Measurements from ENCODE around the gene AARS1.
"Not testable (repeated sequence)": the region's sequence is repeated elsewhere in the genome, so short reads cannot be mapped to it uniquely, and the experiment has no call there.

The AARS1 gene

DNA sequence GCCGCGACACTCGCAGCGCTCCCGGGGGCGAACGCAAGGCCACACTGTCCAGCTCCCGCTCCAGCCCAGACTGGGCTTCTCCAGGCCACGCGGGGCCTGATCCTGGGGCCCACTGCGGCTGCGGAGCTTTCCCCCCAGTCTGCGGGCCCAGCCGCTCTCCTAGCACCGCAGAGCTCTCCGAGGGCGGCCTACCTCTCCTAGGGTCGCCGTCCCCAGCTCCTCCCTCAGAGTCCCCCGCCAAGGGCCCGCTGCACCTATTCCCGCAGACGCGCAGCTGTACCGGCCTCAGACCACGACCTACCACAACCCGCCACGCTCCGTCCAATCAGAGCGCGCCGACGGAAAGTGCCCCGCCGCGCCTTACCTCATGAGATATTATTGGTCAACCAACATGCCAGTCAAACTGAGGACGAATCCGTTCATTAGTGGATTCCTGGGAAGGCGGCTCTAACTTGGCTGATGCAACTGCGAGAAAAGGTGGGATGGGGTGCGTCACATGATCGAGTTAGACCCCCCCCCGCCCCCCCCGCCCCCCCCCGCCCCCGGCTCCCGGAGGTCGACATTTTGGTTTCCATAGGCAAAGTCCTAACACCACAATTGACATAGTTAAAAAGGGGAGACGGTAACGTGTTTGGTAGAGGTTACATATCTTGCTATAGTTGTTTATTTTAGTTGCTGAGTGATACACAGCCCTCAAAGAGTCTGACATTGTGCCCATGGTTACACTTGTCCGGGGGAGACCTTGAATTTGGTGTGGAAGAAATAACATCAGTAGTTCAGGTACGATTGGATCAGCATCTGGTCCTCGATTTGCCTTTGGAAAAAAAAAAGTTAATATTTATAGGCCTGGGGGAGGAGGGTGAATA lies at the start of gene AARS1:
AARS1 (minus strand) TSS at position 278 of the 866 bp plus-strand sequence. CDS start 6,743 bp downstream, outside the sequence.
- DNase-seq (ENCODE audit: low spot score) = peak; percentile 100

DNA sequence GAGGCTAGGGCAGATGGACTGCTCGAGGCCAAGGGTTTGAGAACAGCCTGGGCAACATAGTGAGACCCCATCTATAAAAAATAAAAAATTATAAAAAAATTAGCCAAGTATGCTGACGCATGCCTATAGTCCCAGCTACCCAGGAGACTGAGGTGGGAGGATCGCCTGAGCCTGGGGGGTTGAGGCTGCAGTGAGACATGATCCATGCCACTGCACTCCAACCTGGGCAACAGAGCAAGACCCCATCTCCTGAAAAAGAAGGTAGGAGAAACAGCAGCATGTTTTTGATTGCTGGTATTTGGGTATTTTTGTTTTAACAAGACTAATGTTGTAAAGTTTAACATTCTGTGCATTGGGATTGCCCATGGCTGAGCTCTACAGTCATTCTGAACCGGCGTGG lies 48.5 kb upstream of the AARS1 start:
- no peak for DNase-seq (ENCODE audit: low spot score)

DNA sequence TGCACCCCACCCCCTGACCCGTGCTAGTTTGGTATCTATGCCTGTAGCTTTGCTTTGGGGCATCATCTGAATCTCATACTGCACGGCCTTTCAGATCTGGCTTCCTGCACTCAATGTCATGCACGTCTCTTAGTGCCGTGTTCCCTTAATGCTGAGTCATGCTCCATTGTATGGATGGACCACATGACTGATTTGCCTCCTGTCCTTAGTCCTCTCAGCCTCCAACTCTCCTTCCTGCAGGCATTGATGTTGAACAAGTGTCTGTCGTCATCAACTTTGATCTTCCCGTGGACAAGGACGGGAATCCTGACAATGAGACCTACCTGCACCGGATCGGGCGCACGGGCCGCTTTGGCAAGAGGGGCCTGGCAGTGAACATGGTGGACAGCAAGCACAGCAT lies 43.4 kb upstream of the AARS1 start:
- not testable (repeated sequence) for DNase-seq (ENCODE audit: low spot score)

DNA sequence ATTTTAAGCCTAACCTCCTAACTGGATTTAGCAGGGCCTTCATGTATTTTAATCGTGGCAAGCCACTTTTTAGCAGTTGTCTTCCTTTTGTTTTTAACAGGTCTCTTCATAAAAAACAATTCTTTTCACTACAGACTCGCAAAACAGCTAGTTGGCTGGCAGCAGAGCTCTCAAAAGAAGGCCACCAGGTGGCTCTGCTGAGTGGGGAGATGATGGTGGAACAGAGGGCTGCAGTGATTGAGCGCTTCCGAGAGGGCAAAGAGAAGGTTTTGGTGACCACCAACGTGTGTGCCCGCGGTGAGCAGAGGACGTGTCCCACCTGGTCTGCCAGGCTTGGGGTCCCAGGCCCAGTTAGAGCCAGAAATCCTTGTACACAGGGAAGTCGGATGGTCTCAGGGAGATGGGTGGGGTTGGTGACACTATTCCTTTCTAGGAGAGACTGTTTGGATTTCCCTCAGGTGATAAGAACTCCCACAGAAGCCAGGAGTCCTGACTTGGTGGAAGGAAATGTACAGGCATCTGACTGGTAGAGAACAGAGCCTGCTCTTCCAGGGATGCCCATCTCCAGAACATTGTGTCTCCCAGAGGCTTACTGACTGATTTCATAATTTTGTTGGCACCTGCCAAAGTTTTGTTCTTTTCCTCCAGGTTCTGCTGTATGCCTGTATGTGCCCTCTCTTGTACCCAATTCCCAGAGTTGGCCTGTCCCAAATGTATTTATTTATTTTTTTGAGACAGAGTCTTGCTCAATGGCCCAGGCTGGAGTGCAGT lies 42.5 kb upstream of the AARS1 start:
- DNase-seq (ENCODE audit: low spot score) = peak; percentile 24

DNA sequence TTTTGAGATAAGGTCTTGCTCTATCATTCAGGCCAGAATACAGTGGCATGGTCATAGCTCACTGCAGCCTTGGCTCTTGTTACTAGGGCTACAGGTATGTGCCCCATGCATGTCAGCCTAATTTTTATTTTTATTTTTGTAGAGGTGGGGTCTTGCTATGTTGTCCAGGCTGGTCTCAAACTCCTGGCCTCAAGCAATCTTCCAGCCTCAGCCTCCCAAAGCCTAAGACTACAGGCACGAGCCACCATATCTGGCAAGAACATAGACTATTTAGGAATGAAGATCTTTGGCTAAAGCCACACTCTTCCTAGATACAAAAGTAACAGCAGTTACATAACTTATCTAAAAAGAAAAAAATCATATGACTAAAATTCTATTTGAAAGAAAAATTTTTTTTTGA lies 41.8 kb upstream of the AARS1 start:
- DNase-seq (ENCODE audit: low spot score) = no peak

DNA sequence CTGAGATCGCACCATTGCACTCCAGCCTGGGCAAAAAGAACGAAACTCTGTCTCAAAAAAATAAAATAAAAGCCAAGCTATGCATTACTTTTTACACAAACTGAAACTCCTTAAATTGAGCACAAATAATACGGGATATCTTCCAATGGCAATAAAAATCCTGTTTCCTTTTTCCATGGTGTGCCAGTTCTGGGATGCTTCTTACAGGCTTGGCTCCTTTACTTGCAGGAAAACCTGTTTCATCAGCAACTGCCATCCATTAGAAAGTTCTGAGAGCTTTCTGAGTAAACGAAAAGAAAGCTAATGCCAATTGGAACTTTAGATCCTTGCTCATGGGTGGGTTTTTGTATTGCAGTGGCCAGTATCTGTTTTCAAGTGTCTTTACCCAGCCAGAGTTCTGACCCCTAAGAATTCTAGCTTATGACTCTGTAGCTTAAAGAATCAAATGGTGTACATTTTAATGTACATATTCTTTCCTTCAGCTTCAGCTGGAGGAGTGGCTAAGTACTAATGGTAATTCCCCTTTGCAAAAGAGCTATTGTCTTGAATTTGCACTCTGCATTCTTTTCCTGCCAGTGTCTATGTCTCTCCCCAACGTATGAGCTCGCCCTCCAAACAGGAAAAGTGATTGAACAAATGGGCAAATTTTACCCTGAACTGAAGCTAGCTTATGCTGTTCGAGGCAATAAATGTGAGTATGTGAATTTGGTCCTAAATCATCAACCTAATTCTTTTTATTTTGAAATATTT lies 35.9 kb upstream of the AARS1 start:
- no peak for DNase-seq (ENCODE audit: low spot score)

DNA sequence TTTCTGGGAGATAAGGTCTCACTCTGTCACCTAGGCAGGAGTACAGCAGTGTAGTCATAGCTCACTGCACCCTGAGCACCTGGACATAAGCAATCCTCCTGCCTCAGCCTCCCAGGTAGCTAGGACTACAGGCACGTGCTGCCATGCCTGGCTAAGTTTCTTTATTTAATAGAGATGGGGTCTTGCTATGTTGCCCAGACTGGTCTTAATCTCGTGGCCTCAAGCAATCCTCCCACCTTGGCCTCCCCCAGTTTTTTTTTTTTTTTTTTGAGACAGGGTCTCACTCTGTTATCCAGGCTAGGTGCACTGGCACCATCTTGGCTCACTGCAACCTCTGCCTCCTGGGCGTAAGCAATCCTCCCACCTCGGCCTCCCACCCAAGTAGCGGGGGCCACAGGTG lies 30.8 kb upstream of the AARS1 start:
- no peak for DNase-seq (ENCODE audit: low spot score)

DNA sequence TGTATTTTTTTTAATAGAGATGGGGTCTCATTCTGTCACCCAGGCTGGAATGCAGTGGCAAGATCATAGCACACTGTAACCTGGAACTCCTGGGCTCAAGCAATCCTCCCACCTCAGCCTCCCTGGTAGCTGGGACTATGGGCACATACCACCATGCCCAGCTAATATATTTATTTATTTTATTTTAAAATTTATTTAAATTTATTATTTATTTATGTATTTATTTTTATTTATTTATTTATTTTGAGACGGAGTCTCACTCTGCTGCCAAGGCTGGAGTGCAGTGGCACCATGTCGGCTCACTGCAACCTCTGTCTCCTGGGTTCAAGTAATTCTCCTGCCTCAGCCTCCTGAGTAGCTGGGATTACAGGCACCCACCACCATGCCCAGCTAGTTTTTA lies 18.4 kb upstream of the AARS1 start:
- DNase-seq (ENCODE audit: low spot score) = not testable (repeated sequence)

DNA sequence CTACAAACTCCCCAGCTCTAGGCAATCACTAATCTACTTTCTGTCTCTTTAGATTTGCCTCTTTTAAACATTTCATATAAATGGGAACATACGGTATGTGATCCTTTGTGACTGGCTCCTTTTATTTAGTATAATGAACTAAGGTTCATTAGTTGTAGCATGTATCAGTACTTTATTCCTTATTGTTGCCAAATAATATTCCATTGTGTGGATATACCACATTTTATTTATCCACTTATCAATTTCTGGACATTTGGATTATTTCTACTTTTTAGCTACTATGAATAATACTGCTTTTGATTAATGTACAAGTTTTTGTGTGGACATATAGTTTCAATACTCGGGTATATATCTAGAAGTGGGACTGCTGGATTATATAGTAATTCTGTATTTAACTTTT lies 17.6 kb upstream of the AARS1 start:
- no peak for DNase-seq (ENCODE audit: low spot score)

DNA sequence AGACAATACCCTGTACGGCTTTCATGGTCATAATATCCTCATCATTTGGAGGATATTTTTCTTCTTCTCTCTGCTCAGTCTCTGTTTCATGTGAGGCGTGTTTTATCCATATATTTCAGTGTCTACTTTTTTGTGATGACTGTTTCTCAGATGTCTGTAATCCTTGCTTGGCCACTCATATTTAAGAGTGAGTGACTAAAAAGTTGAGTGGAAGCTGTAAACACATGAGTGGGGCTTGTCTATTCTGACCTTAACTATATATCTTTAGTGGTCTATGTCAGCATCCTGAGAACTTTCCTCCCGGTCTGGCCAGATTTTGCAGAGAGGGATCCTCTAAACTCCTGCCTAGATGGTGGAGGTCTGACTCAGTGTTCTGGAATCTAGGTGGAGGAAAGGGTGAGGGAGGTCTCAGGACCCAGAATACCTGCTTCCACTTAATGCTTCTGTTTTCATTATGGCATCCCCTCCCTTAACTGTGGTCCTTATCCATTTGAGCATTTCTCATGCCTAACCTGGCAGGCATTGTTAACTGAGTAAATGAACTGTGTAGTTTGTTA lies 15.7 kb upstream of the AARS1 start:
- DNase-seq (ENCODE audit: low spot score) = no peak

DNA sequence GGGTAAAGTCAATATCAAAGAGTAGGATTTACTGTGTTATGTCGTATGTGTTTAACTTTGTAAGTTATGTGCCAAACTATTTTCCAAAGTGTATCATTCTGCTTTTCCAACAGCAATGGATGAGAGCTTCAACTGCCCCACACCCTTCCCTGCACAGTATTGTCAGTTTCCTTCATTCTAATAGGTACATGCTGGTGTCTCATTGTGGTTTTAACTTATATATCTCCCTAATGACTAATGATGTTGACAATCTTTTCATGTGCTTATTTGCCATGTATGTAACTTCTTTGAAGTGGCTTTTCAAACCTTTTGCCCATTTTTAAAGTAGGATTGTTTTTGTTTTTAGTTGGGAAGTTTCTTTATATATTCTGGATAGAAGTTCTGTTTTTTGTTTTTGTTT lies 13.4 kb upstream of the AARS1 start:
- DNase-seq (ENCODE audit: low spot score) = no peak

DNA sequence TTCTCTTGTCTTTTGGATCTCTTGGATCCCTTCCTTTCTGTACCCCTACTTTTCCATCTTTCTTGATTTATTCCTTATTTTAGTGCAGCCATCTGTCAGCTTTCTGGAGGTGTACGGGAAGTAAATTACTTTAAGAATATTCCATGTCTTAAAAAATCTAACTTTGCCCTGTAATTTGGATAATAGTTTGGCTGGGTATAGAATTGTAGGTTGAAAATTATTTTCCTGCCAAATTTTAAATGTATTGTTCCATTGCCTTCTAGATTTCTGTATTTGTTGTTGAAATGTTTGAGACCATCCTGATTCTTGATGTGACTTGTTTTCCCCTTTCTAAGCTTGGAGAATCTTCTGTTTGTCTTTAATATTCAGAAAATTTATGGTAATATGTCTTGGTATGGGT lies 11.8 kb upstream of the AARS1 start:
- no peak for DNase-seq (ENCODE audit: low spot score)

DNA sequence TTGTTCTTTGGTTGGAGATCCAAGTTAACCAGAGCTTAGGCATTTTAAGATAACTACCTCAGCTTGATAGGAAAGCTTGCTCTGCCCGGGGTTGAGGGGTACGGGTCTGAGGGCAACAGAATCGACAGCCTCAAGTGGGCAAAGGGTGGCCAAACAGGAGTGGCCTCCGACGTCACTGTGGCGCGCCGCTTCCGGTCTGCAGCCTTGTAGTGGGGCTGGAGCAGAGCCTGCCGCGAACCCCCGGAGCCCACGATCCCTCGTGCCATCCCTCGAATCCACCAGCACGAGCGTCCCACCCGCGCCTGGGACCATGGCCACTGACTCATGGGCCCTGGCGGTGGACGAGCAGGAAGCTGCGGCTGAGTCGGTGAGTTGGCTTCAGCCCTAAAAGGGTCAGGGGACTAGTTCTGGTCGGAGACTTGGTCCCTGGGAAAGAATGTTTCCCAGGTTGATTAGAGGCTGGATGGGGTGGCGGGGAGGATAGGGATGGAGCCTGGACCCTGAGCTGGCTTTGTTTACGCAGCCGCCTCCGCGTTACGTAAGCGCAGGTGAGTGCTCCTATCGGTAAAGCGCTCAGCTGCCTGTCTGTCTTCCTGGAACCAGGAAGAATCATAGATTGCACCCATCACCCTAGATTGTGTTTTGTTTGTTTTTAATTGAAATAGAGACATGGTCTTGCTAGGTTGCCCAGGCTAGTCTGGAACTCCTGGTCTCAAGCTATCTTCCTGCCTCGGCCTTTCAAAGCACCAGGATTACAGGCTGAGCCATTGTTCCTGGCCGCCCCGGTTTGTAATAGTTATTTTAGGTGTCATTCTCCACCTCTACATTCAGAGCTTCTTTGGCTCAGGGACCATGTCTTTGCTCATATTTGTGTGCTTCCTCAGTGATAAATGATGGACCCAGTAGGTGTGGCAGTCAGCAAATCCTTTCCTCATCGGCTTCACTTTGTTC lies 10.0 kb upstream of the AARS1 start, which contains the start of gene DDX19B:
DDX19B (plus strand) TSS at position 199 of the 951 bp plus-strand sequence; CDS start at position 311, 112 bp downstream.
- peak; percentile 77 for DNase-seq (ENCODE audit: low spot score)

DNA sequence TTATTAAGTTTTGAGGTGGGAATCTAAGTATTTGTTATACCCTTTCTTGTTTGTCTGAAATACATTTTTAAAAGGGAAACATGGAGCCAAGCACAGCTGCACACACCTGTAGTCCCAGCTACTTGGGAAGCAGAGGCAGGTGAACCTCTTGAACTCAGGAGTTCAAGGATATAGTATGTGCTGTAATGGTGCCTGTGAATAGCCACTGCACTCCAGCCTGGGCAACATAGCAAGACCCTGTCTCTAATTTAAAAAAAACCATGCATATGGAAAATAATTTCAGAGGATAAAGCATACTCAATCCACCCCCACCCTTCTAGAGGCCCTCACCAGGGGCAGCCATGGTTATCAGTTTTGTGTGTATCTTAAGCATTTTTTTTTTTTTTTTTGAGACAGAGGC lies 6.3 kb upstream of the AARS1 start:
- DNase-seq (ENCODE audit: low spot score) = no peak

DNA sequence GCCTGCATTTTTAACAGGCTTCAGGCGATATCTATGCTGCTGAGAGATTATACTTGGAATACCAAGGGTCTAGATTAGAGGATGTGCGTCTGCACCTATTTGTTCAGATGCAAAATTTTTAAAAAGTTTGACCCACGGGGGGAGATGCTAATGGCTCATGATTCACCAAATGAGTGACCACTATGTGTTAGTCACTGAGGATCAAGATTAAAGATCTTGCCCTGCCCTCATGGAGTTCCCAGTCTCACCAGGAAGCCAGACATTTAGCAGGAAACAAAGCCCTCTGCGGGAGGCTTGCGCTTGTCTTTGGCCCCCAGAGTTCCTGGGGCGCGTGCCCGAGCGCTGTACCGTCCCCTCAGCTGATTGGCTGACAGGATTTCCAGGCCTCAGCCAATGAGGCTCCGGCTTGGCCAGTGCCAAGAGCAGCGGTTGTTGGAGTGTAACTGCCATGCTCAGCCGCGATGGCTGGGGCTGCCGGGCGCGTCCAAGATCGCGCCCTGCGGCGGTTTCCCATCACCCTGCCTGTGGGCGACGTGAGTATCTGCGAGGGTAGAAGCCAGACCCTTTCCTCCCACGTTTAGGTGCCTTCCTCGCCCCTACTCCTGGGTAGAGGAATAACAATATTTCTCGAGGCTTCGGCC lies 5.2 kb upstream of the AARS1 start:
- no peak for DNase-seq (ENCODE audit: low spot score)

DNA sequence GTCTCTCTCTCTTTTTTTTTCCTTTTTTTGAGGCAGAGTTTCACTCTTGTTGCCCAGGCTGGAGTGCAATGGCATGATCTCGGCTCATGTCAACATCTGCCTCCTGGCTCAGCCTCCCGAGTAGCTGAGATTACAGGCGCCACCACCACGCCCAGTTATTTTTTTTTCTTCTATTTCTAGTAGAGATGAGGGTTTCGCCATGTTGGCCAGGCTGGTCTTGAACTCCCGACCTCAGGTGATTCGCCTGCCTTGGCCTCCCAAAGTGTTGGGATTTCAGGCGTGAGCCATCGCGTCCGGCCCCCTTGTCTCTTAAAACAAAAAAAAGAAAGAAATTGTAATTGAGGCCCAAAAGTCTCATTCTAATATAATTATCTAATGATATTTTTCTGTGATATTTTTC lies 2.8 kb upstream of the AARS1 start:
- not testable (repeated sequence) for DNase-seq (ENCODE audit: low spot score)

DNA sequence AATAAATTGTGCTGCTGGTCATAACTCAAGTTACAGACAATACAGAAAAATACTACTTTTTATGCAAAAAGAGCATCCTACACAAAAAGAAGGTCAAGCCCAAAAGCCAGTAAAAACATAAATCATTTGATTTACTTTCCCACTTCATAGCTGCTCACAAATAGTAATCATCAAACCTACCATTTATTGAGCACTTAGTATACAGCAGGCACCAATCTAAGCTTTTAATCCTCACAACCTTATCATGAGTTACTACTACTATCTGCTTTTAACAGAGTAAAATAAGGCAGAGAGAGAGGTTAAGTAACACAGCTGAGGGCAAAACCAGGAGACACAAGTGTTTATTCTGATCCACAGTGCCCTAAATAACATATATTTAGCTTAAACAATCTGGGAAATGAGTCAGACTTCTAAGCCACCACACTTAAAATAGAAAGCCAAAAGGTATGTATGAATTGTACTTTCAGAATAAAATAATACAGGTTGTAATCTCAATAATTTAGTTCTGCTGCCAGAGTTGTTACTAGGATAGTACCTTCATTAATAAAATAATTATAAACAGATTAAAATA lies 1.7 kb upstream of the AARS1 start:
- DNase-seq (ENCODE audit: low spot score) = no peak

DNA sequence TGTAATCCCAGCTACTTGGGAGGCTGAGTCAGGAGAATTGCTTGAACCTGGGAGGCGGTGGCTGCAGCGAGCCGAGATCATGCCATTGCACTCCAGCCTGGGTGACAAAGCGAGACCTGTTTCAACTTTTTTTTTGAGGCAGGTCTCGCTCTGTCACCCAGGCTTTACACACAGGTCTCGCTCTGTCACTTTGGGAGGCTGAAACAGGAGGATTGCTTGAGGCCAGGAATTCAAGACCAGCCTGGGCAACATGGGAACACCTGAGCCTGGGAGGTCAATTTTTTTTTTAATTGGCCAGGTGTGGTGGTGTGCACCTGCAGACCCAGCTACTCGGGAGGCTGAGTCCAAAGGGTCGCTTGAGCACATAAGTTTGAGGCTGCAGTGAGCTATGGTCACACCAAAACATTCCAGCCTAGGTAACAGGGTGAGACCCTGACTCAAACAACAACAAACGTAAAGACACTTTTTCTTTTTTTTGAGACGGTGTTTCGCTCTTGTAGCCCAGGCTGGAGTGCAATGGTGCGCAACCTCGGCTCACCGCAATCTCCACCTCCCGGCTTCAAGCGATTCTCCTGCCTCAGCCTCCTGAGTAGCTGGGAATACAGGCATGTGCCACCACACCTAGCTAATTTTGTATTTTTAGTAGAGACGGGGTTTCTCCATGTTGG lies 1.9 kb downstream of the AARS1 start:
- DNase-seq (ENCODE audit: low spot score) = not testable (repeated sequence)

DNA sequence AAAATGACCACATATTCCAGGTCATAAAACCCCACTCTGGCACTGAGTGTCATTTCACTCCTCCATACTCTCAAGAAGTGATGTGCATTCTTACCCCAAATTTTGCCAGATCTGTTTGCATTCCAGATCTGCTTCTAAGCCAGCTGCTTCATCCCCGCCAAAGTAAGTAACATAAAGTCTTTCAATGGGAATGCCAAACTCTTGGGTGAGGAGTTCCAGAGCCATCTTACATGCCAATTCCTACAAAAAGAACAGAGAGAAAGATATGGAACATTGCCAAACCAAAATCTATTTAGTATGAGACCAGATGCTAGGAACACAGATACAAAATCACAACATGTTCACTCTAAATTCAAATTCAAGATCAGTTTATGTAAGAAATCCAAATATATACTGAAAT lies 12.9 kb downstream of the AARS1 start:
- no peak for DNase-seq (ENCODE audit: low spot score)

DNA sequence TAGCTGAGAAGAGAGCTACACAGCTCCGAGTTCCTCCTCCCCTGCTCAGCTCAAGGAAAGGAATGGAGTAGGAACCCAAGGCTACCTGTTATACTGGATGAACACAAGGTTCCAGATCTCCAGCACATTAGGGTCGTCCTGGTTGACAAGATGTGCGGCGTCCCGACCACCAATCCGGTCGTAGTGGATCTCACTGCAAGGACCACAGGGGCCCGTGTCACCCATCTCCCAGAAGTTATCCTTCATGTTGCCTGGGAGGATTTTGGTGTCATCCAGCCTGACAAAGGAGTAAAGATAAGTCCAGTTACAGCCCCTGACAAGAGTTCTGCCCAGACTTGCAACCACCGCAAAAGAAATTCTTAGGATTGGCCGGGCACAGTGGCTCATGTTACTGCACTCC lies 17.6 kb downstream of the AARS1 start:
- DNase-seq (ENCODE audit: low spot score) = no peak

All from hepatic stellate cell (primary cell).